ENCODE results near the gene GPR183. TPM values are rescaled to one million over a fixed set of nuclear protein-coding genes. Genes with fewer than 3 reads are reported as not detected.

GPR183 gene
- total RNA-seq, 2 experiments from 2014 or later: 8.6 to 10.0 TPM

DNA sequence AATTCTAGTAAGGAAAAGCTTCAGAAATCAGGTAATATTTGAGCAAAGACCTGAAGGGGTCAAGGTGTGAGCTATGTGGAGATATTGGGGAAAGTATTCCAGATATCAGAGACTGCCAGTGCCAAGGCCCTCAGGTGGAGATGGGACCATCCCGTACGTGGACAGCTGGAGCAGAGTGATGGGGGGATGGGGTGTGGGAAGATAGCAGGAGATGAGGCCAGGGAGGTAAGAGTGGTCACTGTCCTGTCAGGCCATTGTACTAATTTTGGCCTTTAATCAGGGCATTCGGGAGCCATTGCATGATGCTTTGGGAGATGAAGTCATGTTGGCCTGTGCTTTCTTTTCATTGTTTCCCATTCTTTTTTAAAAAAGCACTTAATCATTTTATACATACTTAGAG lies 36.0 kb downstream of the GPR183 start:
- ChIA-PET CTCF (interaction anchor here (0.7 to 13.4 kb wide), 15 partner anchors 13 to 171 kb away, joined by 3 to 280 read pairs (median 16); partner anchors contain the start of genes GPR183 and UBAC2), POLR2A (interaction anchor here (0.9 to 3.0 kb wide), 6 partner anchors 11 to 164 kb away, joined by 3 to 13 read pairs (median 4); no protein-coding TSS in a partner anchor)
- no peak for DNase-seq
- peaks cover 6% of the 10 kb centered on the region for H3K9me3 Mint-ChIP-seq
- intact Hi-C loops (cut with micrococcal nuclease): loop anchor here (5.0 kb wide), 1 partner anchor 81 kb away; no protein-coding TSS in a partner anchor
- H3K4me1 Mint-ChIP-seq (ENCODE audit: low read depth): peaks cover 70% of the 10 kb centered on the region
- no peak for ATAC-seq
- no peak overlapping the region for H3K4me3 Mint-ChIP-seq
- H3K27me3 Mint-ChIP-seq: no peaks in the 10 kb centered on the region
- TF ChIP-seq, protein P1, sequence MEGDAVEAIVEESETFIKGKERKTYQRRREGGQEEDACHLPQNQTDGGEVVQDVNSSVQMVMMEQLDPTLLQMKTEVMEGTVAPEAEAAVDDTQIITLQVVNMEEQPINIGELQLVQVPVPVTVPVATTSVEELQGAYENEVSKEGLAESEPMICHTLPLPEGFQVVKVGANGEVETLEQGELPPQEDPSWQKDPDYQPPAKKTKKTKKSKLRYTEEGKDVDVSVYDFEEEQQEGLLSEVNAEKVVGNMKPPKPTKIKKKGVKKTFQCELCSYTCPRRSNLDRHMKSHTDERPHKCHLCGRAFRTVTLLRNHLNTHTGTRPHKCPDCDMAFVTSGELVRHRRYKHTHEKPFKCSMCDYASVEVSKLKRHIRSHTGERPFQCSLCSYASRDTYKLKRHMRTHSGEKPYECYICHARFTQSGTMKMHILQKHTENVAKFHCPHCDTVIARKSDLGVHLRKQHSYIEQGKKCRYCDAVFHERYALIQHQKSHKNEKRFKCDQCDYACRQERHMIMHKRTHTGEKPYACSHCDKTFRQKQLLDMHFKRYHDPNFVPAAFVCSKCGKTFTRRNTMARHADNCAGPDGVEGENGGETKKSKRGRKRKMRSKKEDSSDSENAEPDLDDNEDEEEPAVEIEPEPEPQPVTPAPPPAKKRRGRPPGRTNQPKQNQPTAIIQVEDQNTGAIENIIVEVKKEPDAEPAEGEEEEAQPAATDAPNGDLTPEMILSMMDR (IDR thresholded peaks at IDR 0.05): no peak
- H3K36me3 Mint-ChIP-seq (ENCODE audit: low read depth): peaks cover 41% of the 10 kb centered on the region
- peak overlapping the region; percentile 56 for H3K27ac Mint-ChIP-seq

DNA sequence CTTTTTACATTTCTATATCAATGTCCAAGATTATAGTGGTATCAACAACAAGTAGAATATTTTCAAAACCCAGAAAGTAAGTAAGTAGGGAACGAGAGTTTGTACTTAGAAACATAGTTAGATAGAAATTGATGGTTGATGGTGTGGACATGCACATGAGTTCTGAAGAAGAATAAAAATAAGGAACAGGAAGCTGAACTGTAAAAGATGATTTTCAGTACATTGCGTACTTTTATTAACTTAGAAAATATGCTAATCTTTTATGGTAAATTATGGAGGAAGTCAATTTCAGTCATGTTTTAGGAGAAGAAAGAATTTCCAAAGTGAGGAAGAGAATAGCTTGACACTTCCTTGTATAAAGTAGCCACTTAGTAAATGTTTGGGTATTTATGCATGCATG lies 36.7 kb downstream of the GPR183 start:
- Mint-ChIP-seq H3K9me3 (peaks cover 6% of the 10 kb centered on the region), H3K27me3 (no peaks in the 10 kb centered on the region), H3K4me3 (no peak overlapping the region), H3K4me1 (ENCODE audit: low read depth) (peaks cover 67% of the 10 kb centered on the region), H3K27ac (peak overlapping the region; percentile 69), H3K36me3 (ENCODE audit: low read depth) (peaks cover 43% of the 10 kb centered on the region)
- no peak for ATAC-seq
- CTCF ChIA-PET: interaction anchor here (0.7 to 13.4 kb wide), 45 partner anchors 9 to 230 kb away, joined by 3 to 280 read pairs (median 11); partner anchors contain the start of genes GPR18, GPR183 and UBAC2
- intact Hi-C loops (cut with micrococcal nuclease): loop anchor here (1.0 to 5.0 kb wide), 2 partner anchors 26 to 82 kb away; no protein-coding TSS in a partner anchor
- POLR2A ChIA-PET: interaction anchor here (1.0 to 3.0 kb wide), 6 partner anchors 26 to 165 kb away, joined by 3 to 13 read pairs (median 3); no protein-coding TSS in a partner anchor
- DNase-seq: no peak
- TF ChIP-seq, protein P1 (IDR thresholded peaks at IDR 0.05): no peak

DNA sequence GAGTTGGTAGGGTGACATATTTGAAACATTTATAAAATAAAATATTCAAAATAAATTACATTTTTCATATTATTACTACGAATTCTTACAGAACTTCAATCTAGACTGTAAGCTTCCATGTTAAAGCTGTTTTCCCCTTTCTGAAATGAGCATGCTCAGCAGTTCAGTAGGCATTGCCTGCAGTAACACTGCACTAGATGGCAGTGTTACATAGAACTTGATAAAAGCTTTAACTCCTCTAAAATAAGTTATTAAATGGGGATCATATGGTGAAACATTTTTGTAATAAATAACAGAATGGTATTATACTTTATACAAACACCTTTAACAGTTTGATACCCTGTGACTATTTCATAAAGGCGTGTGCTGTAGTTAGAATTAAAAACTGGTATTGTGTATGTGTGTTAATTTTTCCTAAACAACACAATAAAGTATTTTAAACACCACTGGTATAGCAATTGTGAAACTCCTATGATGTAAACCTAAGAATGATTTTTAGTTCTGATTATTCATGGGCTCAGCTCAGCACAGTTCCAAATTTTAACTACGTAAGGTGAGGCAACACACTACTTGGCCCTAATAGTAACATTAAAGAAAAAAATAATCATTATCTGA lies 37.5 kb downstream of the GPR183 start:
- DNase-seq: peak; percentile 38
- Mint-ChIP-seq H3K4me3 (no peak overlapping the region), H3K27me3 (no peaks in the 10 kb centered on the region), H3K27ac (peak overlapping the region; percentile 69), H3K9me3 (peaks cover 6% of the 10 kb centered on the region), H3K4me1 (ENCODE audit: low read depth) (peaks cover 65% of the 10 kb centered on the region), H3K36me3 (ENCODE audit: low read depth) (peaks cover 40% of the 10 kb centered on the region)
- ATAC-seq: peak; percentile 60
- ChIA-PET CTCF (interaction anchor here (0.6 to 13.4 kb wide), 61 partner anchors 9 to 231 kb away, joined by 3 to 280 read pairs (median 7); partner anchors contain the start of genes GPR18, GPR183 and UBAC2), POLR2A (interaction anchor here (0.6 to 3.0 kb wide), 12 partner anchors 9 to 184 kb away, joined by 3 to 13 read pairs (median 4); no protein-coding TSS in a partner anchor)
- TF ChIP-seq, protein P1 (IDR thresholded peaks at IDR 0.05): peak; percentile 85
- intact Hi-C loops (cut with micrococcal nuclease): loop anchor here (1.0 to 5.0 kb wide), 5 partner anchors 27 to 182 kb away; no protein-coding TSS in a partner anchor

DNA sequence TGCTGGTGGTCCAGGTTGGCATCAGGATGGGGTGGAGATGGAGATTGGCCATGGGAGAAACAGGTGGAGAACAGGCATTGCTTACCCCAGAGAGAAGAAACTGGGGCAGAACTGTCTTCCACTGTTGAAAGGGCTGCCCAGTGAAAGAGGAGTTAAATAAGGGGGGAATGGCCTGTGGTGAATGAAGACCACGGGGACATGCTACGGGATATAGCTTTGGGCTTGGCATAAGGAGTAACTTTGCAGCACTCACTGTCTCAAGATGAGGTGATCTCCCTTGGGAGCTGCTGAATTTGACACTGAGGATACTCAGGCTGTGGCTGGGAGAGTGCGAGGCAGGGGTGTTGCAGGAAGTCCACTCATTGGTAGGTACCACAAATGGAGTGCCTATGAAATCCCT lies 38.4 kb downstream of the GPR183 start:
- peaks cover 32% of the 10 kb centered on the region for H3K36me3 Mint-ChIP-seq (ENCODE audit: low read depth)
- DNase-seq (no peak), ATAC-seq (no peak)
- H3K27me3 Mint-ChIP-seq: no peaks in the 10 kb centered on the region
- ChIA-PET POLR2A (interaction anchor here (0.7 to 3.0 kb wide), 8 partner anchors 8 to 168 kb away, joined by 3 to 13 read pairs (median 4); no protein-coding TSS in a partner anchor), CTCF (interaction anchor here (0.7 to 13.4 kb wide), 46 partner anchors 9 to 227 kb away, joined by 3 to 280 read pairs (median 10); partner anchors contain the start of genes GPR18, GPR183 and UBAC2)
- H3K9me3 Mint-ChIP-seq: peaks cover 6% of the 10 kb centered on the region
- intact Hi-C loops (cut with micrococcal nuclease): loop anchor here (1.0 to 5.0 kb wide), 3 partner anchors 112 to 182 kb away; no protein-coding TSS in a partner anchor
- TF ChIP-seq, protein P1 (IDR thresholded peaks at IDR 0.05): no peak
- H3K4me3 Mint-ChIP-seq: no peak overlapping the region
- peak overlapping the region; percentile 16 for H3K27ac Mint-ChIP-seq
- H3K4me1 Mint-ChIP-seq (ENCODE audit: low read depth): peaks cover 66% of the 10 kb centered on the region
